Stimulated activated CD4-positive, alpha-beta T cell treated with anti-CD3 and anti-CD28 coated beads, Interleukin-15, amount 100 ng/mL, for 48 hours (primary cell): ENCODE results near the gene ALK.

Experiments
- DNase-seq, 2 donors: peaks; one replicate each; pipeline ENCODE4 v3.0.0-alpha.2; 2020; ENCODE audit warnings: low read depth in 2 of 2

The ALK gene

DNA sequence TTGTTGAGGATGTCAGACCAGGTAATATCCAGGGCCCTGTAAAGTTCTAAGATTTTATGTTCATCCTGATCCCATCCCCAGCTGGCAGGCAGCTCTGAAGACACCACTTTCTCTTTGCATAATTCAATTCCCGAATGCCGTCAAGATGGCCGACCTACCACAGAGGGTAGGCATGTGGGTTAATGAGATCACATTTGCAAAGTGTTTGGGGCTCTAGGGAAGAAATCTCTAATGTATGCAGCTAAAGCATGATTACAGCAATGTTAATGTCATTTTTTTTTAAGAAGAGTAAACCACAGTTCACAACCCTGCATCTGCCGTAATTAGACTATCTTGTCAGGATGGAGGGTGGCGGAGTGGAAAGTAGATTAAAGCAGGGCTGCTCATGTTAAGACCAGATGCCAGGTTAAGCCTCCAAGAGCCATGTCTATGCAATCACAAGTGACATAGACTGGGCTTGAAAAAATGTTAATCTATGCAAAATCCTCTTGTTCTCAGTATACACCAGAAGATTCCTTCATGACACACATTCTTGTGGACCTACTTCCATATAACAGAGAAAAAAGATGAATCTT, 131.4 kb downstream of the ALK start:
- DNase-seq: no peak

DNA sequence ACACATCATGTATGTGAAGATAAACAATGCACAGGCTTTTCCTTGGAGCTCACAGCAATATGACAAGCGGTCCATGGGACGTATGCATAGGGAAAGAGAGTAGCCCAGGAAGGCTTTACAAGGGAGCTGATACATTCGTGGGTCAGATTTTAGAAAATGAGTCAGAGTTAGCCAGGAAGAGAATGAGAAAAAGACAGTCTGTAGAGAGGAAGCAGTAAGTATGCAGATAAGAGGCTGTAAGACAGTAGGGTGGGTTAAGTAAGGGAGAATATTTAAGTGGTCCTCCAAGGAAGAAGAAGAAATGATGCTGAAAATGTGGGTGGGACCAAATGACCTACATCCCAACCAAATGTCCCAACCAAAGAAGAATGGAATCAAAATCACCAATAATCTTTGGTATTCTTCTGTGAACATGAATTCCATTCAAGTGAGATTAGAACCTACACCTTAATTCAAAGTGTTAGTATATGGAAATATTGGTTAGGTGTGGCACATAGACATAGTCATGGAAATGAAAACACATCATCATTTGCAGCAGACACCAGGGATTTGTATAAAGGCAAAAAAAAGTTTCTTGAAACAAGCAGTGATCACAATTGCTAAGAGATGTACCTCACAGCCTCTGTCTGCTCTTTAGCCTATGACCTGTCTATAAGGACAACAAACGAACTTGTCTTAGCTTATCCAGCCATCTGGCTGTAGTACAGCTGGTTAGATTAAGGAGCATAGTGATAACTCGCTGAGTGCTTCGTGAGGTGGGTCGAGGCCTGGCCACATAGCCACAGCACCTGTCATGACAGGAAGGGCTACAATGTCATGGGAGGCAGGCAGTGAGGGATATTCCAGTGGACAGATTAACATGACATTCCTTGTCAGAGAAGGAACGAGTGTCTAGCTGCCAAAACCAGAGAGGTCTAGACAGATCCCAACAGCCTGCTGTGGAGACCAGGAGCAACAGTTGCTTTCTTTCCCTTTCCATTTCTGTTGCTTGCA, 133.6 kb downstream of the ALK start:
- DNase-seq: no peak

- no peak for DNase-seq
Observed at GRCh38 chr2:29786361-29786760, 135.0 kb downstream of the ALK start.

GRCh38 chr2:29783666-29784065, 137.7 kb downstream of the ALK start:
- no peak for DNase-seq

GRCh38 chr2:29782549-29783458, 138.6 kb downstream of the ALK start:
- DNase-seq: no peak

- no peak for DNase-seq
Observed at GRCh38 chr2:29782087-29782486, 139.3 kb downstream of the ALK start.

DNA sequence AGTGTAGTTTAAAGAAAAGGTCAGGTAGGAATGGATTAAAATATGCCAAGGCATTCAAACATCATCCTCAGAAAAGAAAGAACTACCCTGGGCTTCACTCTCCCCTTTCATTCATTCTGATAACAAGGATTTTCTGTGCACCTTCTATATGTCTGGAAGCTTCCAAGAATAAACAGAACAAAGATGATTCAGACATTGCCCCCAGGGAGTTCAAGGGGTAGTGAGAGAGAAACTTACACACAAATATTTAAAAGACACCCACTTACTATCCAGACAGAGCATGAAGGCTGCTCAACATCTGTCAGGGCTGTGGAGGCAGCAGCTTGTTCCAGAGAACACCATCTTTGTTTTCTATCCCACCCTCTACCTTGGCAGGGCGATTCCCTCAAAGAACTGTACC, 140.5 kb downstream of the ALK start:
- no peak for DNase-seq

GRCh38 chr2:29777161-29777560, 144.2 kb downstream of the ALK start:
- DNase-seq: no peak

GRCh38 chr2:29776406-29776805, 145.0 kb downstream of the ALK start:
- DNase-seq: no peak

GRCh38 chr2:29775937-29776336, 145.4 kb downstream of the ALK start:
- no peak for DNase-seq

GRCh38 chr2:29774624-29775023, 146.8 kb downstream of the ALK start:
- DNase-seq: no peak

GRCh38 chr2:29770846-29771245, 150.5 kb downstream of the ALK start:
- no peak for DNase-seq

- no peak for DNase-seq
Observed at GRCh38 chr2:29769847-29770246, 151.5 kb downstream of the ALK start.

DNA sequence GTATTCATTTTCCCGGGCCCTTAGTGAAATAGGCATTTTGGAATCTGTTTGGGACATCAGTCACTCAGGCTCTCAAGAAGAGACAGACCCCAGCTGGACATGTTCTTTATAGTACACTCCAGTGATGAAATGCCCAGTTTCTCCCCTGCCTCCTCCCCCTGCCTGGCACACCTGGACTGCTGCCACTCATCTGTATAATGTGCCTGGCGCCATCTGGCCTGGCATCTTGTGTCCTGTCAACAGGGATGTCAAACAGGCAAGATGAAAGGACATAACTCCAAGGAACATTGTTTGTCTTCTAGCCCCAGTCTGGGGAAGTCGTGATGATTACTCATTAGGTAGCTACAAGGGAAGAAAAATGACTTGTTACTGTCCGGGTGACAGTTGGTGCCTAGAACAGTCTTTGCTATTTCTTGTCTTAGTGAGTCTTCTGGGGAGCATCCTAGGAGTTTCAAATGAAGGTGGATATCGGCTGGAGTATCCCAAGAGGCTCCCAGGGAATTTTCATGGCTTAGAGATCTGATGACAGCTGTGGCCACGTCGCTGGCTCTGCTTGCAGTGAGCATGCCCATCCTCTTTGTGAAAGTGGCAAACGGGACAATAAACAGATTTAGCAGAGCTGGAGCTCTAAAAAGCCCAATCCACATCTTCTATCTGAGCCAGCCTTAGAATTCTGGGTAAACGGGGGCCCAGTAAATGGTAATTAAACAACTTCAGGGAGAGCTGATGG, 153.6 kb downstream of the ALK start:
- no peak for DNase-seq

- DNase-seq: no peak
Observed at GRCh38 chr2:29766191-29766590, 155.2 kb downstream of the ALK start.

DNA sequence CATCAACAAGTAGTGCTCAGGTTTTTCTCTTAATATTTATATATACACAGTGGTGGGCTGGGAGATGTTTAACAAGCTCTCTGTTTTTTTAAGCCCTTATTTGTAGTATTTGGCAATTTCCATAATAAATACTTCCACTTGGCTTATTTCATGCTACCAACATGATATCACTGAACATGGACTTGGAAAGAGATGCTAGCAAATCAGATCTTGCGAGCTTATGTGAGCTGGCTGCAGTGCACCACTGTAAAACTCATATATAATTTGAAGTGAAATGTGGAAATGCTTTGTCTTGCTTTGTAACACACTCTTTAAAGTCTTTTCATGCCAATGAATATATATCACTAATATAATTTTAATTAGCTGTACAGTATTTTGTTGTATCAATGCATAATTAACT, 155.7 kb downstream of the ALK start:
- DNase-seq: no peak

- DNase-seq: no peak
Observed at GRCh38 chr2:29763371-29763770, 158.0 kb downstream of the ALK start.

DNA sequence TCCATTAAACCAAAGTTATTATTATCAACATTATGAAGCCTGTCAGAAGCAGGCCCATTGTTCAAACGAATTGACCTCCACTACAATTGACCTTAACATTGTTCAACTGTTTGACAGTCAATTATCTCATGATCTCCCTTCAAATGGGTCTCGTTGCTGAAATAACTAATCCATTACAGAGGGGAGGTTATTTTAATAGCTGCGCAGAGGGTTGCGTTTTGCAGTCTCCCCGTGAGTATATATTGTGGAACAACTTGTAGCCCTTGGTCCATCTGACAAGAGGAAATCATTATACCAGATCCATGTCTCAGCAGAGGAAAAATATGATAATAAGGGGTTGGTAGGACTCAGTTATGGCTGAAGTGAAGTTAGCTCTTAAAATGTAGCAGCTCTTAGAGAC, 159.1 kb downstream of the ALK start:
- no peak for DNase-seq

GRCh38 chr2:29761278-29761677, 160.1 kb downstream of the ALK start:
- no peak for DNase-seq

- no peak for DNase-seq
Observed at GRCh38 chr2:29760008-29760407, 161.4 kb downstream of the ALK start.

DNA sequence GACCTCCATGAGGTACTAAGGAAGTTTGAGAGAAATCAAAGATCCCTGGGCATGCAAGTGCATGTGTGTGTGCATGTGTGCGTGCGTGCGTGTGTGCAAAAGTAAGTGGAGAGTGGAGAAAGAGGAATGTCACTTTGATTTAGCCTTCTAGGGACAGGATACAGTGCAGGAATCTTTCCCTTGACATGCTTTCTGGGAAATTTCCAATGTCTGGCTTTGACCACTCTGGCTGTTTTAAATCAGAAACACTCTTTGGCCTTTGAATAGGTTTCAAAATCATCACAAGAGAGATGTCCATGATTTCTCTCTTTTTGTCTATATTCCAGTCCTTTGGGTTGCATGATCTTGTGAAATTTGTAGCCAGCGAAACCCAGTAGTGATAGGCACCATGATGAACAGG, 162.0 kb downstream of the ALK start:
- no peak for DNase-seq

DNA sequence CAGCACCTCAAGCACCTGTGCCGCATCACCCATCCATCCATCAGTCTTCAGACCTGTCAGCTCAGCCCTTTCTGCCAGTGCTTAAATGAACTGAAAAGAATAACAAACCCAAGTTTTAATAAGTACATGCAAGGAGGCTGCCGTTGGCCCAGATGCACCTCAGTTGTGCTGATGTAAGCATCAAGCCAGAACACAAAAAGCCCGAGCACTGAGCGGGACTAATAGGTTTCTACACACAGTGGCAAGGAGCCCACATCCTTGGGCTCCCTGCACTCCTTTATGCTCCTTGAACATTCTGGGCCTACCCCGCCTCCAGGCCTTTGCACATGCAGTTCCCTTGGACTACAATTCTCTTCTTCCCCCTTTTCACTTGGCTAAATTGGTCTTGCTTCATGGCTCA, 165.6 kb downstream of the ALK start:
- DNase-seq: no peak
